Lung (tissue), 12 donors: ENCODE measurements around the gene PHF19. TPM values are rescaled to one million over a fixed set of nuclear protein-coding genes. Genes with fewer than 3 reads are reported as not detected.

Source experiments
- ATAC-seq: fragments of 200-7000 bp; cut with Tn5 transposase; one replicate; pipeline ENCODE4 v1.9.1; 2020; ENCODE audit warnings: moderate number of reproducible peaks; ENCODE audit not compliant: insufficient read depth, low FRiP score
- DNase-seq, 3 donors: peaks; one replicate each; pipeline ENCODE4 v3.0.0-alpha.2; 2013 to 2017
- H3K27ac ChIP-seq, 2 donors: one replicate each; pipeline ENCODE4 v1.5.1; 2013; ENCODE audit warnings: mild to moderate bottlenecking in 2 of 2, moderate library complexity in 2 of 2, control low read depth in 1 of 2, inconsistent platforms in 1 of 2, low read depth in 1 of 2, low read length in 1 of 2
- H3K27me3 ChIP-seq, 3 donors: one replicate each; pipeline ENCODE4 v1.5.1; 2013; ENCODE audit warnings: low read length in 2 of 3; ENCODE audit not compliant: control insufficient read depth in 3 of 3, insufficient read depth in 3 of 3
- H3K36me3 ChIP-seq, 4 donors: one replicate each; pipeline ENCODE4 v1.5.1; 2013; ENCODE audit warnings: low read length in 4 of 4, mild to moderate bottlenecking in 1 of 4, moderate library complexity in 1 of 4; ENCODE audit not compliant: control insufficient read depth in 4 of 4, insufficient read depth in 4 of 4
- H3K4me1 ChIP-seq, 5 donors: one replicate each; pipeline ENCODE4 v1.5.1; 2013; ENCODE audit warnings: low read length in 5 of 5, mild to moderate bottlenecking in 2 of 5, moderate library complexity in 1 of 5; ENCODE audit not compliant: control insufficient read depth in 5 of 5, insufficient read depth in 5 of 5
- H3K4me3 ChIP-seq: one replicate; pipeline ENCODE4 v1.5.1; 2013; ENCODE audit warnings: mild to moderate bottlenecking, control low read depth, moderate library complexity
- H3K9ac ChIP-seq, 2 donors: one replicate each; pipeline ENCODE4 v1.5.1; 2013; ENCODE audit warnings: low read length in 2 of 2, control low read depth in 1 of 2; ENCODE audit not compliant: insufficient read depth in 1 of 2
- H3K9me3 ChIP-seq, 4 donors: one replicate each; pipeline ENCODE4 v1.5.1; 2013; ENCODE audit warnings: low read length in 3 of 4, mild to moderate bottlenecking in 1 of 4, moderate library complexity in 1 of 4; ENCODE audit not compliant: control insufficient read depth in 4 of 4, insufficient read depth in 3 of 4
- WGBS, 2 donors: extraction: QIAGEN DNeasy Blood & Tissue Kit; methylation state at CpG; one replicate each; pipeline ENCODE4 v1.1.7; 2013; 5-methylcytosine and 5-hydroxymethylcytosine counted together
- polyA plus RNA-seq, 2 donors: library from polyadenylated mRNA; stranded (reverse); fragments of 200-250 nt; gene quantifications; one replicate each; pipeline ENCODE4 v1.2.1, GENCODE V29; 2013
- total RNA-seq, 2 donors: library from RNA; depleted of rRNA in 1 of 2; stranded (reverse); fragments of >200 nt in 1 of 2; gene quantifications; one replicate each; pipeline ENCODE4 v1.2.1, GENCODE V29; 2014 to 2021
- TF ChIP-seq, protein P1 (sequence below): IDR thresholded peaks from 2 replicates; pipeline ENCODE4 v1.5.1; 2012; ENCODE audit warnings: mild to moderate bottlenecking; ENCODE audit errors: control extremely low read depth, extremely low read depth
- donor health status: control.
- donor health status: control.
- donor health status: Bipolar disorder and iron deficiency.
- donor health status: healthy.
- donor health status: DM: yes; HTN: yes; CAD: no.

PHF19 gene
- total and polyA plus RNA-seq, 4 donors, result 20.3 to 25.1 (median 21.7) TPM

DNA sequence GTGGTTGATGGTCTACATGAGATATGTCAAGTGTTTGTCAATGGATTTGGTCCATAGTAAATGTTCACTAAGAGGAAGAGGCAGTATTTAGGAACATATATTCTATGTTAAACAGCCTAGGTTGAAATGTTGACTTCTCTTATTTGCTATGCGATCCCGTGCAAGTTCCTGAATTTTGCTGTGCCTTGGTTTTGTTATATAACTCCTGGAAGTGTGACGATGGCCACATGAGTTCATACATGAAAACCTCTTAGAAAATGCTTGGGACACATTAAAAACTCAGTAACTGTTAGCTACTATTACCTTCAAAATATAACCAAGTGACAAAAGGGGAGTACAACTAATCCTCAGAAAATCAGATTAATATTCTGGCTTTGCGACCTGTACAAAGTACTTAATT is 61.9 kb downstream of the PHF19 start:
- Histone ChIP-seq H3K36me3 (peaks cover 3 to 20% (median 11%) of the 10 kb centered on the region in 4 donors), H3K9me3 (peaks cover 0 to 4% (median 0%) of the 10 kb centered on the region in 4 donors), H3K27ac (no peak overlapping the region), H3K9ac (no peak overlapping the region), H3K4me3 (no peak overlapping the region), H3K27me3 (no peaks in the 10 kb centered on the region), H3K4me1 (no peaks in the 10 kb centered on the region)
- TF ChIP-seq, protein P1, sequence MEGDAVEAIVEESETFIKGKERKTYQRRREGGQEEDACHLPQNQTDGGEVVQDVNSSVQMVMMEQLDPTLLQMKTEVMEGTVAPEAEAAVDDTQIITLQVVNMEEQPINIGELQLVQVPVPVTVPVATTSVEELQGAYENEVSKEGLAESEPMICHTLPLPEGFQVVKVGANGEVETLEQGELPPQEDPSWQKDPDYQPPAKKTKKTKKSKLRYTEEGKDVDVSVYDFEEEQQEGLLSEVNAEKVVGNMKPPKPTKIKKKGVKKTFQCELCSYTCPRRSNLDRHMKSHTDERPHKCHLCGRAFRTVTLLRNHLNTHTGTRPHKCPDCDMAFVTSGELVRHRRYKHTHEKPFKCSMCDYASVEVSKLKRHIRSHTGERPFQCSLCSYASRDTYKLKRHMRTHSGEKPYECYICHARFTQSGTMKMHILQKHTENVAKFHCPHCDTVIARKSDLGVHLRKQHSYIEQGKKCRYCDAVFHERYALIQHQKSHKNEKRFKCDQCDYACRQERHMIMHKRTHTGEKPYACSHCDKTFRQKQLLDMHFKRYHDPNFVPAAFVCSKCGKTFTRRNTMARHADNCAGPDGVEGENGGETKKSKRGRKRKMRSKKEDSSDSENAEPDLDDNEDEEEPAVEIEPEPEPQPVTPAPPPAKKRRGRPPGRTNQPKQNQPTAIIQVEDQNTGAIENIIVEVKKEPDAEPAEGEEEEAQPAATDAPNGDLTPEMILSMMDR, result no peak
- no peak for ATAC-seq
- WGBS, 2 donors, result 87 to 94% methylated on average over 4 of the region's 4 CpGs
- no peak for DNase-seq

GRCh38 chr9:120808931-120809330 is 68.1 kb downstream of the PHF19 start:
- TF ChIP-seq, protein P1, result no peak
- no peak overlapping the region for H3K9ac ChIP-seq
- H3K27ac ChIP-seq, result no peak overlapping the region
- ATAC-seq, result no peak
- H3K4me3 ChIP-seq, result no peak overlapping the region
- H3K27me3 ChIP-seq, result no peaks in the 10 kb centered on the region
- H3K9me3 ChIP-seq, result peaks cover 1 to 24% (median 5%) of the 10 kb centered on the region in 4 donors
- no peak for DNase-seq
- no peaks in the 10 kb centered on the region for H3K4me1 ChIP-seq
- H3K36me3 ChIP-seq, result no peaks in the 10 kb centered on the region

GRCh38 chr9:120807607-120808379 is 69.2 kb downstream of the PHF19 start:
- Histone ChIP-seq H3K27ac (no peak overlapping the region), H3K4me3 (no peak overlapping the region), H3K27me3 (no peaks in the 10 kb centered on the region), H3K4me1 (no peaks in the 10 kb centered on the region), H3K36me3 (no peaks in the 10 kb centered on the region), H3K9ac (no peak overlapping the region), H3K9me3 (peaks cover 1 to 24% (median 5%) of the 10 kb centered on the region in 4 donors)
- DNase-seq (no peak), ATAC-seq (no peak)
- TF ChIP-seq, protein P1, result no peak

Other genes starting within 250 kb of the PHF19 start
- gene MEGF9, start 162.7 kb downstream of the PHF19 start, total RNA-seq, result 10 to 100 TPM; 22.0 to 48.3 TPM
- 10 to 100 TPM; 19.2 to 39.2 TPM for gene MEGF9, start 162.7 kb downstream of the PHF19 start, polyA plus RNA-seq
- gene FBXW2, start 83.8 kb downstream of the PHF19 start, total RNA-seq, result 10 to 100 TPM; 64.7 to 86.5 TPM
- 10 to 100 TPM; 12.9 to 31.8 TPM for gene FBXW2, start 83.8 kb downstream of the PHF19 start, polyA plus RNA-seq
- 10 to 100 TPM; 35.0 to 66.0 TPM for gene PSMD5, start 34.3 kb downstream of the PHF19 start, total RNA-seq
- 10 to 100 TPM; 14.9 to 19.5 TPM for gene PSMD5, start 34.3 kb downstream of the PHF19 start, polyA plus RNA-seq
- 1 to 10 TPM; 5.8 to 6.4 TPM for gene TRAF1, start 49.6 kb upstream of the PHF19 start, total RNA-seq
- 10 to 100 TPM in 1 of 2 donors, 1 to 10 TPM in 1; 3.9 to 23.1 TPM for gene TRAF1, start 49.6 kb upstream of the PHF19 start, polyA plus RNA-seq
- gene C5, start 173.1 kb upstream of the PHF19 start, total RNA-seq, result 10 to 100 TPM; 16.4 to 53.2 TPM
- 1 to 10 TPM; 9.5 to 9.8 TPM for gene C5, start 173.1 kb upstream of the PHF19 start, polyA plus RNA-seq
- gene CNTRL, start 197.8 kb upstream of the PHF19 start, total RNA-seq, result 10 to 100 TPM; 25.7 to 42.9 TPM
- gene CNTRL, start 197.8 kb upstream of the PHF19 start, polyA plus RNA-seq, result 10 to 100 TPM in 1 of 2 donors, 1 to 10 TPM in 1; 9.5 to 10.8 TPM